NCI-H1436 (cell line): ENCODE measurements around the gene SACM1L.
"Not testable (repeated sequence)": the region's sequence is repeated elsewhere in the genome, so short reads cannot be mapped to it uniquely, and the experiment has no call there.

Experiments
- DNase-seq: peaks from one replicate; lab custom pipeline; 2025; lab: John Stamatoyannopoulos, UW

SACM1L gene

DNA sequence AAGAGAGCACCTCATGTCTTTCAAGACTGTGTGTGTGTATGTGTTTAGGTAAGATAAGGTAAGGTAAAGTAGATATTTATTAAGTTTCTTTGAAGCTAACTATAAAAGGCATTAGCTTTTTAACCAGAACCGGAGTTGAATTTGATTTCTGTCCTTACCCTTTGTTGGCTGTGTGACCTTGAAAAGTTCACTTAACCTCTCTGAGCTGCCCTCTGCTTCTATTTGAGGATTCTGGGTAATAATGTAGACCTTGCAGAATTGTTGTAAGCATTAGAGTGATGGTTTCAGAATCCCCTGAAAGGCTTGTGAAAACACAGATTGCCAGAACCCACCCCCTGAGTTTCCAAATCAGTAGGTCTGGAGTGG, 21.6 kb upstream of the SACM1L start:
- DNase-seq: no peak

DNA sequence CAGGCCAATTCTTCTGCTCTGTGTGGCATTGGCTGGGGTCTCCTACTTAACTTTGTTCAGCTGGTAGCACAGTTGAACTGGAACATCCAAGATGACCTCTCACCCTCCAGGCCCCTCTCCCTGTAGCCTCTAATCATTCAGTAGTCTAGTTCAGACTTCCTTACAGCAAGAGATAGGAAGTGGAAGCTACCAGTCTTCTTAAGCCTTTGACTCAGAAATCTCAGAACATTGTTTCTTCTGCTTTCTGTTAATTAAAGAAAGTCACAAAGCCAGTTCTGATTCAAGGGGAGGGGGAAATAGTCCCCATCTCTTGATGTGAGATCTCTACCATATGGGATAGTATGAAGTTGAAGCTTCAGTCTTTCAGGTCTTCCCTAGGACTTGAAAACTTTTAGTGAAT, 18.8 kb upstream of the SACM1L start:
- DNase-seq: no peak

DNA sequence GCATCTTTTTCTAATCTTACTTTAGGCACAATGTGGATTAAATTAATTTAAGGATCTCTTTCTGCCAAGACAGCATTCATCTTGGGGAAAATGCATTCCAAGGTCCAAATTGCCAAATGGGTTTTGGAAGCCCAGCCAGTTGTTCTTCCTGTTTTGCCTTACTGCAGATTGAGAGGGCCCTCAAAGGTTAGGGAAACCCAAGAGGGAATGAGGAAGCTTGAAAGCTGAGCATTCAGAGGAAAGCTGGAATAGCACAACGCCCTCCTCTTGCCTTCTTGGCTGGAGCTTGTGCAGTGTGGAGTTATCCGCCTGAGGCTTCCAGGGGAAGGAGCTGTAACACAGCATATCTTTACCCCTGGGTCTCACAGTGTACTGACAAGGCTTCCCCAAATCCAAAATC, 18.2 kb upstream of the SACM1L start:
- DNase-seq: no peak

DNA sequence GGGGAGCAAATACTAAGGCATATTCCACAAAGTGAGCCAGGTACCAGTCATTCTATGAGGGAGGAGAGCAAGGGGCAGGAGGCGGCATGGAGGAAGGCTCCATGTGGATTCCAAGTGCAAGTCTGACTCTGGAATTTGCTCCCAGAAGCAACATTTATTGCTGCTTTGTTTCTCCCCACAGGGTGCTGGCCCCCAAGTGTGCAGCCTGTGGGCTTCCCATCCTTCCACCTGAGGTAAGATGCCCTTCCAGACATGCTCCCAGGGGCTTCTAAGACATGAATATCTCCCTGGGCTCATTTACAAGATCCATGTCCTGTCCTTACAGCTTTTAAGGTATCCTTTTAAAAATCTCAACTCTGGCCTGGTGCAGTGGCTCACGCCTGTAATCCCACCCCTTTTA, 15.9 kb upstream of the SACM1L start:
- no peak for DNase-seq

DNA sequence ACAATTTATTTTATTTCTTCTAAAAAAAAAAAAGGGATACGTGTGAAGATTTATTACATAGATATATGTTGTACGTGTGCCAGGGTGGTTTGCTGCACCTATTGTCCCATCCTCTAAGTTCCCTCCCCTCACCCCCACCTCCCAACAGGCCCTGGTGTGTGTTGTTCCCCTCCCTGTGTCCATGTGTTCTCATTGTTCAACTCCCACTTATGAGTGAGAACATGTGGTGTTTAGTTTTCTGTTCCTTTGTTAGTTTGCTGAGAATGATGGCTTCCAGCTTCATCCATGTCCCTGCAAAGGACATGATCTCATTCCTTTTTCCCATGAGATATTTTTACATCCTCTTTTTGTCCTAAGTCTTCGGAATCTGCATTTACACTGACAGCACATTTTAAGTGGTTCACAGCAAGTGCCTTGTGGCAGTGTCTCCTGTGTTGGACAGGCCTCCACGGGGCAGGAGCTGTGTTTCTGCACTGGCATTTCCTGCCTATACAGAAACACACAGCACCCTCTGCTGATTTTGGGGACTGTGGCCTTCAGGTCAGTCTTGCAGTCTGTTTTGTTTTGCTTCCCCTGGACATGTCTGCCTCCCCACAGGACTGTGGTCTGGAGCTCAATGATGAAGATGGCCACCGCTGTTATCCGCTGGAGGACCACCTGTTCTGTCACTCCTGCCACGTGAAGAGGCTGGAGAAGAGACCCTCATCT, 12.7 kb upstream of the SACM1L start:
- DNase-seq: no peak

DNA sequence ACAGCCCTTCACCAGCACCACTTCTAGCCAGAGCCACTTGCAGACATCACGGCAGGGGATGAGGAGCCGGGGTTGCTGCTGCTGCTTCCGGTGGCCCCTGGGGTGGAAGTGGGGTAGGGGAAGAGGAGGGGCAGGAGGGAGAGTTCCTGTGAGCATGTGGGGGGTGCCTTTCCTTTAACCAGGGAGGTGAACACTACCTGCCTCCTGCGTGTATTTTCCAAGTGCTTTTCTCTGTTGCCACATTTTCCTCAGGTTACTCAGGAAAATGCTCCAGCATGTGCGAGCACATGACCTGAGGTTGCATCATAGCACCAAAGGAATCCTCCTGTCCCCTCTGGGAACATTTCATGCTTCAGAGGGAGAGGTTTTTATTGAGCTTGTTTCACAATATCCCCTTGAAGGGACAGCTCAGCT, 12.2 kb upstream of the SACM1L start:
- DNase-seq: no peak

DNA sequence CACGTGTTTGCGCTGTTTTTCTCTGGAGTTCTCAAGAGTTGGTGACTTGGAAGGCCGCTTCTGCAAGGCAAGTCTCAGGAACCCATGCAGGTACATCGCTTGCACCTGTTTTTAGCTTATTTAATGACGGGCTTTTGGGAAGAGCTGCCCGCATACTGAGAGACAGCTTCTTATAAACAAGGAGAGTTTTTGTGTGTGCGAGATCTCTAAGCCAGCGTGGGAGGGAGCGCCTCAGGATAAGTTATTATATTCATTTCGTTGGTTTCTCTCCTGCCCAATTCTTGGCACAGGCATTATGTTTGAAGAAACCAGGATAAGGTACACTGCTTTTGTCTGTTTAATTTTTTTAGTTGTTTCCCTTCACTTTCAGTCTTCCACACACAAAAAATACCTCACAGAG, 11.4 kb upstream of the SACM1L start:
- no peak for DNase-seq

DNA sequence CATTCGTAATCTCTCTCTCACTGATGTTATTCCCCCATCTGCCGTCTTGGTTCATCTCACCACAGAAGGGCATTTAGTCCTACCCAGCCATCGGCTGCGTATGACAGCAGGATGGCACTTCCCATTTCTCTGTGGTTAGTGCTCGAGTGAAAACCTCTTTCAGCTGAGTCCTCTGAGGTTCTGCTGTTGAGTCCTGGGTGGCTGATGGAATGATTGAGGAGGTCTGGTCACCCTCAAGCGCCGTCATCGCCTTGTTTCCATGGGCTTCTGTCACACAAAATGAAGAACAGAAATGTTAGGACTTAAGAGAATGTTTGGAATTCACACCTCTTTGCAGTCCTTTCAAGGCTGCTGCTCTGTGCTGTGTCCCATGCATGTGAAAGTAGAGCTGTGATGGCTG, 9.4 kb upstream of the SACM1L start:
- DNase-seq: no peak

DNA sequence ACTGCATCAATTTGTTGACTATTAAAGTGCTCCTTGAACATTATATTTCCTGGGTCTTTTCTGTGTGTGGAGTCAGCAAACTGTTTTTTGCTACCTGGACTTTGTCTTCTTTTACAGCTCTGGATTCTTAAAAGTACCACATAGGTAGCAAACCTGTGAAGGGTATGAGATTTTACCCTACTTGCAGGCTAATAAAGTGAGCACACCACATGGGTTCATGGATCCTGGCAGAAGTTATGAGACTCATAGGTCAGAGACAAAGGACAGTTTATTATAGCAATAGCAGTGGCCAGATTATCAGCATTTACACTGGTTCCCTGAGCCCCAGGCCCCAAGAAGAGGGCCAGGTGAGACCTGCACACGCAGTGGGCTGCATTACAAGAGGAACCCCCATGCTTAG, 8.0 kb upstream of the SACM1L start:
- no peak for DNase-seq

DNA sequence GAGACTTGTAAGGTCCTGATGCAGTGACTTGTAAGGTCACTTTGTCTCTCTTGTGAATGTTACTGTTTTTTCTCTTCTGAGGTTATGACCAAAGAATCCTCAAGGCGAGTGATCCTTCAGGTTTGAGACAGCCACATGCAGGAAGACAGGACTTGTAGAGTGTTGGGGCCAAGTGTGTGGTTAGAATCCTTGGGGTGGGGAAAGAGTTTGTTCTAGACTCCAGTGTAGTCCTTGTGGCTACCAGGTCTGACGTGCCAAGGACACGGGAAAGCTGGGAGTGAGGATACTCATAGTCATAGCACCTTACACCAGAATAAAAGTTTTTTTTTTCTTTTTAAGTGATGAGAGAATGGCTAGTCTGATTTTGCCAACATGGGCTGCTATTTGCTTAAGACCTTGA, 7.3 kb upstream of the SACM1L start:
- DNase-seq: no peak

DNA sequence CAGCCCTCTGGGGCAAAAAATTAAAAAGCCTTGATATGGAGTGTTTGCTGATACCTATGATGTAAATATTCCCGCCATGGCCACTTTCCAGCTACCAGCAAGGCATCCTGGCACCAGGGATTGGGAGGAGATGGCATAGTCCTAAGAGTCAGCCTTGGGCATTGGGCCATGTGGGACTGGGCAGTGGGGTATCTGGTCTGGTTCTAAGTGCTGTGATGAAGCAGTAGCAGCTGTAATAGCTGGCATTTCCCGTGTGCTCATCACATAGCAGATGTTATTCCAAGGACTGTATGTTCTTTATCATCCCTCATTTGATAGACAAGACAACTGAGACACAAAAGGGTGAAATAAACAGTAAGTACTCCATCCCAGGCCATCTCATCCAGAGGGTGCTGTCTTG, 6.9 kb upstream of the SACM1L start:
- DNase-seq: no peak

DNA sequence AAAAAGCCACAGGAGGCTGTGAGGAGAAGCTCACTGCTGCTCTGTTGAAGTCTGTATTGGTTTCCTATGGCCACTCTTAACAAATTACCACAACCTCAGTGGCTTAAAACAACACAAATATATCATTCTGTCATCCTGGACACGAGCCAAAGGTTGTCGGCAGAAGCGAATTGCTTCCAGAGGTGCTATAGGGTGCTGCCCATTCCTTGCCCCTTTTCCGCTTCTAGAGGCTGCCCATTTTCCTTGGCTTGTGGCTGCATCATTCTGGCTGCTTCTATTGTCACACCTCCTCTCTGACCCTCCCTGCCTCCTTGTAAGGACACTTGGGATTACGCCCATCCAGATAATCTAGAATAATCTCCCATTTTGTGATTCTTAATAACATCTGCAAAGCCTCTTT, 6.4 kb upstream of the SACM1L start:
- DNase-seq: no peak

DNA sequence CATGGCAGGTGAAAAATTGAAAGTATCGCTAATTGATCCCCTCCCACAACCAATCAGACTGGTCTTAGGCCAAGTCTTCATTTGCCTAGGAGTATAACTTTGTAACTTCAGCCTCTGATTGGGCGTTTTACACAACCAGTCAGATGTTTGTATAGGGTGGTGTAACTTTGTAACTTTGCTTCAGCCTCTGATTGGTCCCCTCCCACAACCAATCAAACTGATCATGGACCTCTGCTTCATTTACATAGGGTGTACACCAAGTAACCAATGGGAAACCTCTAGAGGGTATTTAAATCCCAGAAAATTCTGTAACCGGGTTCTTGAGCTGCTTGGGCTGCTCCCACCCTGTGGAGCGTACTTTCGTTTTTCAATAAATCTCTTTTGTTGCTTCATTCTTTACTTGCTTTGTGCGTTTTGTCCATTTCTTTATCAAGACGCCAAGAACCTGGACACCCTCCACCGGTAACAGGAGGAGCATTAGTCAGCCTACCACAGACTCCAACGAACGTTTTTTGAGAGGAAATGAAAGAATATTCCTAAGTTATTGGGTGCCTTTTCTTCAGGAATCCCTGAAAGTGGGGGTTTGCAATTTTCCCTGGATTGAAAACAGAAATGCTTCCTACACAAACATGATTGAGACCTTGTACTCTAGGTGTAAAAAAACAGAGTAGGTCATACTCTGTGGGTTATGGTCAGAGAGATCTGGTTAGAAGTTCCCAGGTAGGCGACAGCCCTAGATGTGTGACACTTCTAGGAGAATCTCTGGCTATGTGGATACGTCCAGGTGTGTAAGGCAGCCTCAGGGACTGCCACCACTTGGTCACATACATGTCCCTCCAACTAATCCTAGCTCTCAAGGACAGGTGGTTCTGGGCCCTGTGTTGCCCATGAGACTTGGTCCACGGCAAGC, 5.5 kb upstream of the SACM1L start:
- DNase-seq: no peak

DNA sequence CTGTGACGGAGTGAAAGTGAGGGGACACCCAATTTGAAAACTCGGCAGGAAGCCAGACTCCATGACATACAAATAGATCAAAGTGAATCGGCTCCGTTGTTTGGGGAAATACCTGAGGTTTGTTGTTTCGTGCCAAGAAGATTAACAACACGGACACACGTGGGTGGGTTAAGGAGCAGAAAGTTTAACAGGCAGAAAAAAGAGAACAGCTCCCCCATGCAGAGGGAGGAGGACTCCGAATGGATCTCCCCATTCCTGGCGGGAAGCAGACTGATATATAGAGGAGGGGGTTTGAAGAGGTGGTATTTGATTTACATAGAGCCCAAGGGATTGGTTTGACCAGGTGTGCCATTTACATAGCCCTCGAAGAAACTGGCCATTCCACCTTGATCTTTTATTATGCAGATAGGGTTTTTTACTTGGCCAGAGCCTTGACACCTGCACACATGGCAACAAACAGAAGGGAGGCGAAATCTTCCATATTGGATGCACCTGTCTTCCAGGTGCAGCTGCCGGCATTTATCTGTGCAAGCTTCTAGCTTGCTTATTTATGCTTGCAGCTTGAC, 4.8 kb upstream of the SACM1L start:
- no peak for DNase-seq

DNA sequence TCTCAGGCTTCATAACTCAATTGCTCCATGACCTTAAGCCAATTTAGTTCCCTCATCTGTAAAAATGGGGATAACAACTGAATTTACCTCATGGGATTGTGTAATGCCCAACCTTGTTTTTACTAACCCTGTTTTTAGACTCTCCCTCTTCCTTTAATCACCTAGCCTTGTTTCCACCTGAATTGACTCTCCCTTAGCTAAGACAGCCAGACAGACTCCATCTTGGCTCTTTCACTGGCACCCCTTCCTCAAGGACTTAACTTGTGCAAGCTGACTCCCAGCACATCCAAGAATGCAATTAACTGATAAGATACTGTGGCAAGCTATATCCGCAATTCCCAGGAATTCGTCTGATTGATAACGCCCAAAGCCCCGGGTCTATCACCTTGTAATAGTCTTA, 3.5 kb upstream of the SACM1L start:
- not testable (repeated sequence) for DNase-seq

DNA sequence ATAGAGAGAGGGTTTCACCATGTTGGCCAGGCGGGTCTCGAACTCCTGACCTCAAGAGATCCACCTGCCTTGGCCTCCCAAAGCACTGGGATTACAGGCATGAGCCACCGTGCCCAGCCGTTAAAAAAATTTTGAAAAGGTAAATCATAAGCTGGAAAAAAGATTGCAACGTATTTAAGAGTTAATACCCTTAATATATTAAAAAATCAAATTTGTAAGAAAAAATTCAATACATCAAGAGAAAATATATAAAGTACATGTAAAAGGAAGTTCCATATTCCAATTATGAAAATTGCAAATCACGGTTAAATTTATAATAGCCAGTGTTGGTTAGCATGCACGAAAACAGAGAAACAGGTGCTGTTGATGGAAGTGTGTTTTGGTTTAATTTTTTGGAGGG, 2.3 kb upstream of the SACM1L start:
- no peak for DNase-seq

DNA sequence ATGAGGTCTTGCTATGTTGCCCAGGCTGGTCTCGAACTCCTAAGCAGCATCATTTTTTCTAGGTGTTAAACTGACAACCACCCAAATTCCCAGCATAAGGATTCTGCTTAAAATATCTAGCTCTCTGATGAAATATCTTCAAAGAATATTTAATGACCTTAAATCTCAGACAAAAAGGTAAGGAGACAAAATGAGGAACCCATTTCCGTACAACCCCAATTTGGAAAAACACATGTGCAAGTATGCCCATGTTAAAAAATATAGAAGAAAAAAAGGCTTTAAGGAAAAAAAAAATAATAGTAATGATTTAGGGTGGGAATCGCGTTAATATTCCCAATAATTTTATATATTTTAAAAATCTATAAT, 1.4 kb upstream of the SACM1L start:
- no peak for DNase-seq

DNA sequence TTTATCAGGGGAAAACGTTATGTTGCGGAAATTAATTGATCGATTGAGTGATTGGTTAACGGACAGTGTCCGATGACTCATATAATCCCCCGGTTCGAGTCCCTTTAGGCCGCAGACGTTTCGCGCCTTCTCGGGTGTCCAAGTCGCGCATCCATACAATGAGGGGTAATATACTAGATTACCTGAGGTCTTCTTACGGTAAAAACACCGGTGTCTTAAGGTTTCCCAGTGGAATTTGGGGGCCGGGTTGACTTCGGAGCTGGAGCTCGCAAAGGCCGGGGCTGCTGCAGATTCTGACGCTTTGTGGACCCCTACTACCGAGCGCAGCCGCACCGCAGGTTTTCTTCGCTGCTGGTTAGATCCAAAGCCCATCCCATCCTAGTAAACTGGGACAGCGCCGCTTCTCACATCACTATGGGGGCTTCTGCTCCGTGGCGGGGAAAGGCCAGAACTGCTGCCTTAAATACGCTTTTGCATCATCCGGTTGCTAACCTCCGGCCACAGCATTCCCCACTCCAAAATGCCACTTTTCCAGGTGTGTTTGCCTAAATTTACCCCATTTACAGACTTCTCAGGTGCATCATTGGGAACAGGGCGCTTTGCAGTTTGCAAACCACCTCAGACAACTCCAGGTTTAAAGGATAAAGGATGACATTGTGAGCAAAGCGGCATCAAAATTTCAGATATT, 858 bp upstream of the SACM1L start:
- DNase-seq: no peak

DNA sequence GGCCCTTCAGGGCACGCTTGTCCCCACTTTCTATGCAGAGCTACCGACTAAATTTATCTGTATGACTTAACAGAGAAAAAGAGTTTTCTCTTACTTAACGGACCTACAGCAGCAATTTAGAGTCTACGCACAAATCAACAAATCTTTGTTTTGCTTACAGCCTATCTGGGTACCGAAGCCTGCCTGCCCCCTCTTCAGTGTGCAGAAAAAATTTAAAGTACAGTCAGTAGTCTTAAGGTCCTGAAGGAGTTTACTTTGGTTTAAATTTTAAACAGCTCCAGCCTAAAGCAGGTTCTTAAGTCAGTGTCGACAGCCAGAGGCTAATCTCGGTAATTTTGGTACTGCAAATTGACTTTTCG, 570 bp downstream of the SACM1L start:
- no peak for DNase-seq

DNA sequence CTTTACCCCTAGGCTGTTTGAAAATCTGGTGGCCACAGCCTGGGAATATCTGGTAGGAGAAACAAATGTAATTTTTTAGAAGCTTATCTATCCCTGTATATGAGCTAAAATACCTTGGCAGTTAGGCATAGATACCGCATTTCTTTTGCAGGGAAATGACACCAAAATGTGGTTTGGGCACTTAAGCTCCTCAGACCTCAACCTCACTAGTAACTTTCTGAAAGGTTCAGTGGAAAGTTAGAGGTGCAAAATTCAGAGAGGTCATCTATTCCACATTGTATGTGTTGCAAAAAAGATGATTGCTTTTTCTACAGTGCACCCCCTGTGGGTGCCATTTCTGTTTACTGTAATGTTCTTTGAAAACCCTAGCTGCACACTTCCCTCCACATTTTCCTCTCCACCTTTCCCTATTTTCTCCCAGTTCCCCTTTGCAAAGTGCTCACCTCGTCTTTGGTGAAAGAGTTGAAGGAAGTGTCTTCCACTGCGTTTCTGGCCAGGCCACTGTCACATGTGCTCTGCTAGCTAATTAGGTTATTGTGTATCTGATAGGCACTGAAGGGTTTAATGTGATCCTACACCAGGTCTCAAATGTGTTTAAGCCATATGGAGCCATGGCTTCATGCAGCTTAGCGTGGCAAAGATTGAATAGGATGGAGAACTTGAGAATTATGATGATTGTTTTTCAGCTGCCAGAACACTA, 1.3 kb downstream of the SACM1L start:
- no peak for DNase-seq

DNA sequence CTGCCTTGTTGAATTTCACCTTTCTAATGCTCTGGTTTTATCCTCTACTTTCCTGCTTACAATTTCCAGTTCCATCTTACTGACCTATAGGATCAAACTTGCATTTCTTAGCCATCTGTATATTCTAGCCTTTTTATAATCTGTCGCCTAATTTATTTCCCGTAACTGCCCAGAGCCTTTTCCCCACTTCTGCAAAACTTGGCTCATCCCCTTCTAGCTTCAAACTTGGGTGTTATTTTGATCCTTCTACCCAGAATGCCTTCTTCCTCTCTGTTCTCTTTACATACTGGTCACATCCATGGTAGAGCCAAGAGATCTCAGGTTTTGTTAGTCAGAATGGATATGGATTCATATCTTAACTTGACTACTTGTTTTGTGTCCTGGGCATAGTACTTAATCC, 2.6 kb downstream of the SACM1L start:
- no peak for DNase-seq

DNA sequence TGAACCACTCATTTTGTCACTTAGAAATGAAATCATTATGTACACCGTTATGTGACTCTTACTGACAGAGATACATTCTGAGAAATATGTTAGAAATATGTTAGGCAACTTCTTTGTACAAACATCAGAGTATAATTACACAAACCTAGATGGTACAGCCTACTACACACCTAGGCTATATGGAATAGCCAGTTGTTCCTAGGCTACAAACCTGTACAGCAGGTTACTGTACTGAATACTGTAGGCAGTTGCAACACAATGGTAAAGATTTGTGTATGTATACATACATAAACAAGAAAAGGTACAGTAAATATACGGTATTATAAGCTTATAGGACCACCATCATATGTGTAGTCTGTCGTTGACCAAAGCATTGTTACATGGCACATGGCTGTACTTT, 3.7 kb downstream of the SACM1L start:
- DNase-seq: no peak
